Natural killer cell (primary cell): ENCODE results near the gene FUT8. TPM values are rescaled to one million over a fixed set of nuclear protein-coding genes. Genes with fewer than 3 reads are reported as not detected.

Source experiments
- ATAC-seq, 3 donors: fragments of 150-1000 bp in 2 of 3; fragments of 200-7000 bp in 1 of 3; cut with Tn5 transposase; 1 replicate in 1 of 3; 2 replicates in 2 of 3; pipeline ENCODE4 v1.10.0; 2021; ENCODE audit warnings: mild to moderate bottlenecking in 2 of 3, moderate library complexity in 2 of 3
- DNase-seq, 2 donors: peaks; one replicate each; pipeline versions ENCODE4 v3.0.0 to v3.0.0-alpha.2; 2013 to 2021; ENCODE audit warnings: mixed read lengths in 1 of 2
- H3K27ac ChIP-seq: one replicate; pipeline ENCODE4 v1.5.1; 2013; ENCODE audit warnings: mild to moderate bottlenecking, low read length
- H3K27me3 ChIP-seq: one replicate; pipeline ENCODE4 v1.6.1; 2013; ENCODE audit warnings: low read length; ENCODE audit not compliant: control insufficient read depth, insufficient read depth
- H3K36me3 ChIP-seq: one replicate; pipeline ENCODE4 v1.6.1; 2013; ENCODE audit warnings: low read length; ENCODE audit not compliant: control insufficient read depth, insufficient read depth
- H3K4me1 ChIP-seq: one replicate; pipeline ENCODE4 v1.6.1; 2013; ENCODE audit warnings: low read length; ENCODE audit not compliant: control insufficient read depth, insufficient read depth
- H3K4me3 ChIP-seq: one replicate; pipeline ENCODE4 v1.5.1; 2013; ENCODE audit warnings: low read length
- H3K9me3 ChIP-seq: one replicate; pipeline ENCODE4 v1.6.1; 2013; ENCODE audit warnings: low read length; ENCODE audit not compliant: control insufficient read depth, insufficient read depth
- H3K27ac Mint-ChIP-seq, 2 donors: one replicate each; pipeline ENCODE4 v1.8.0; 2022; ENCODE audit warnings: mild to moderate bottlenecking in 2 of 2, mixed read lengths in 2 of 2, moderate library complexity in 1 of 2
- H3K27me3 Mint-ChIP-seq, 2 donors: one replicate each; pipeline ENCODE4 v1.8.0; 2022; ENCODE audit warnings: low read depth in 2 of 2, mixed read lengths in 2 of 2
- H3K36me3 Mint-ChIP-seq: one replicate; pipeline ENCODE4 v1.8.0; 2022; ENCODE audit warnings: mixed read lengths
- H3K4me1 Mint-ChIP-seq, 2 donors: one replicate each; pipeline ENCODE4 v1.8.0; 2022; ENCODE audit warnings: mixed read lengths in 2 of 2
- H3K4me3 Mint-ChIP-seq: one replicate; pipeline ENCODE4 v1.8.0; 2022; ENCODE audit warnings: mild to moderate bottlenecking, moderate library complexity, mixed read lengths
- H3K9me3 Mint-ChIP-seq, 2 donors: one replicate each; pipeline ENCODE4 v1.8.0; 2022; ENCODE audit warnings: mixed read lengths in 2 of 2
- CTCF ChIP-seq: fragments of 200-600 bp; IDR thresholded peaks from one replicate; pipeline ENCODE4 v1.8.0; 2022; ENCODE audit warnings: antibody characterized with exemption
- WGBS: methylation state at CpG from one replicate; pipeline ENCODE4 v1.1.7; 2013; ENCODE audit warnings: missing lambda C conversion rate; ENCODE audit not compliant: insufficient coverage; 5-methylcytosine and 5-hydroxymethylcytosine counted together
- intact Hi-C: fragments of 100-400 bp; cut with micrococcal nuclease; formaldehyde crosslinking; loops from one replicate; pipeline ENCODE4 v1.14.2; 2022
- total RNA-seq, 4 donors: library from RNA; stranded (reverse); fragments of 120-200 nt in 1 of 4; gene quantifications; one replicate each; pipeline versions ENCODE4 v1.2.3 to v1.2.4, GENCODE V29; 2013 to 2022

FUT8 gene
- total RNA-seq, 3 donors from 2014 or later (not counting 1 experiment from before 2014, with no cell fraction given), result 20.7 to 29.2 (median 21.2) TPM

DNA sequence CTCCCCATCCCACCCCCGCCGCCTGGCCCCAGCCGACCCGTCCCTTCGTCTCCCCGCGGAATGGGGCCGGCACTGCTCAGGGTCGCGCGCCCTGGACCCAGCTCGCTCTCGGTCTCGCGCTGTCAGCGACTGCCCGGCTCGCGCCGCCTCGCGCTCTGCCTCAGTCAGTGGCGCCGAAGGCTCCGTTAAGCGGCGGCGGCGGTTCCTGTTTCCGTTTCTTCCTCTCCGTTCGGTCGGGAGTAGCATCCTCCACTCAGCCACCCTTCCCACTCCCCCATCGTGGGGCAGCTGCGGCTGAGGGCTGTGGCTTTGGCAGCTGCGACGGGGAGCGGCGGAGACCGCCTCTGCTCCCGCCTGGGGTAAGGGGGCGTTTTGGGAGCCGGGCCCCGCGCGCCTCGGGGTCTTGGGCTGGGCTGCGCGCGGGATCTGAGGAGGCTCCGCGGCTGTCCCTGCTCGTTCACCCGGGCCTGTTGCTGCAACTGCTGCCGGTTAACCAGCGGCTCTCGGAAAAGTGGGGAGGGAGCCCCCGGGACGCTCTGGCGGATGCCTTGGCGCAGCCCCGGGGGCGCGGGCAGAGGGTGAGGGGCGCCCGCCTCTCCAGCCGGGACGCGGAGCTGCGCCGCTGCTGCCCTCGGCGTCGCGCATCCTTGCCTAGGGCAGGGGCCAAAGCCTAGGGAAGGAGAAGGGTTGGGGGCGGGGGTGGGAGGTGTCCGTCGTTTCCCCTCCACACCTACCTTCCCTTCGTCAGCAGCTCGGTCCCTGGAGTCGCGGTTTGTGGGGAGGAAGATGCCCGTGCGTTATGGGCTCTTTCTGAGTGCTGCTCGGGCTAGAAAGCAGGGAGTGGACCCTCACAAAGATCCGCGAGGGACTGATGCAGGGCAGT, 567 bp downstream of the FUT8 start:
- no peaks in the 10 kb centered on the region for H3K36me3 ChIP-seq
- no peak for TF ChIP-seq CTCF
- H3K4me3 ChIP-seq, result peak overlapping the region; percentile 81
- Mint-ChIP-seq H3K9me3 (no peaks in the 10 kb centered on the region), H3K36me3 (no peaks in the 10 kb centered on the region), H3K27ac (peak overlapping the region; percentile 89 to 93), H3K4me3 (peak overlapping the region; percentile 98), H3K4me1 (peaks cover 14 to 22% of the 10 kb centered on the region in 2 donors), H3K27me3 (peaks cover 0 to 2% of the 10 kb centered on the region in 2 donors)
- intact Hi-C loops, result loop anchor here (1.0 to 5.0 kb wide), 3 partner anchors 411 to 658 kb away; partner anchors contain the start of gene FNTB
- DNase-seq, result peak; percentile 15 to 52
- H3K27ac ChIP-seq, result peak overlapping the region; percentile 68
- no peaks in the 10 kb centered on the region for H3K9me3 ChIP-seq
- ATAC-seq, result peak; percentile 53 to 74 (median 61)
- peaks cover 10% of the 10 kb centered on the region for H3K4me1 ChIP-seq
- WGBS, result under 1% methylated on average over 79 of the region's 87 CpGs
- H3K27me3 ChIP-seq, result no peaks in the 10 kb centered on the region

- 12% methylated on average over 4 of the region's 6 CpGs for WGBS
- intact Hi-C loops, result loop anchor here (1.0 to 5.0 kb wide), 3 partner anchors 411 to 657 kb away; partner anchors contain the start of gene FNTB
Observed at GRCh38 chr14:65413739-65414045, 1.2 kb downstream of the FUT8 start.

DNA sequence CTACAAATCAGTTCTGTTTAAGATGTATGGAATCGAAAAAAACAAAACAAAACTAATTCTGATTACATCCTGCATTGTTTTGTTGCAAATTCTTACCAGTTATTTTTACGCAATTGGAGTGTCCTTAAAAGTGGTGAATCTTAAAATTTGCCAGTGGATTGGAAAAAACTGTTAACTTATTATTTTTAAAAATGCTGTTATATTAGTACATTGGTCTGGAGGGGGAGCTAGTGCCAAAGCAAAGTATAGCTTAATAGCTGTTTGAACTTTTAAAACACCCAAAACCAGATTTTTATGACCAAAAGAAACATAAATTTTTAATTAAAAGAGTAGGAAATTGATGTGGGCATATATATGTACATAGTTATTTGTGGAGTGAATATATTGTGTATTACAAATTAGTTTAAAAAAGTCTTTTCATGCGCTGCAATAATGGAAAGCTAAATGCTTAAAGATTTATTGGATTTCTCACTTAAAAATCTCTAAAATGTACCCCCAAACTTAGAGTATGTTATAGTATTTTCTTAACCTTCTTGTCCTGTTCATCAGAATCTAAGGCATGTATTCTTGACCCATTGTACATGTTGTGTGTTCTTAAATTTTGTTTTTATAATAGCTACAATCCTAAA, 2.5 kb downstream of the FUT8 start:
- WGBS, result no CpG with 5 or more reads among the region's 3 CpGs
- intact Hi-C loops, result loop anchor here (1.0 to 5.0 kb wide), 2 partner anchors 428 to 544 kb away; partner anchors contain the start of gene FNTB
- Mint-ChIP-seq H3K4me1 (peaks cover 14 to 18% of the 10 kb centered on the region in 2 donors), H3K4me3 (no peak overlapping the region), H3K27ac (no peak overlapping the region), H3K36me3 (no peaks in the 10 kb centered on the region), H3K9me3 (no peaks in the 10 kb centered on the region), H3K27me3 (no peaks in the 10 kb centered on the region)
- Histone ChIP-seq H3K4me3 (no peak overlapping the region), H3K9me3 (no peaks in the 10 kb centered on the region), H3K4me1 (peaks cover 10% of the 10 kb centered on the region), H3K27me3 (no peaks in the 10 kb centered on the region), H3K27ac (no peak overlapping the region), H3K36me3 (no peaks in the 10 kb centered on the region)
- no peak for ATAC-seq
- DNase-seq, result peak in 1 of 2 donors; percentile 66
- peak; percentile 49 for TF ChIP-seq CTCF

More at GRCh38 chr14:65413739-65414045, 1.2 kb downstream of the FUT8 start:
- Mint-ChIP-seq H3K36me3 (no peaks in the 10 kb centered on the region), H3K27me3 (peaks cover 0 to 2% of the 10 kb centered on the region in 2 donors), H3K4me3 (peak overlapping the region; percentile 88), H3K9me3 (no peaks in the 10 kb centered on the region), H3K27ac (peak overlapping the region in 1 of 2 donors; percentile 93), H3K4me1 (peaks cover 14 to 22% of the 10 kb centered on the region in 2 donors)
- no peak for TF ChIP-seq CTCF
- H3K27me3 ChIP-seq, result no peaks in the 10 kb centered on the region
- peak overlapping the region; percentile 81 for H3K4me3 ChIP-seq
- no peaks in the 10 kb centered on the region for H3K36me3 ChIP-seq
- peak overlapping the region; percentile 26 for H3K27ac ChIP-seq
- DNase-seq (peak in 1 of 2 donors; percentile 43), ATAC-seq (no peak)
- peaks cover 10% of the 10 kb centered on the region for H3K4me1 ChIP-seq
- H3K9me3 ChIP-seq, result no peaks in the 10 kb centered on the region
